HEK293T (cell line): ENCODE data around the gene MYH14.

ENCODE experiments used
- FOXK2 ChIP-seq: fragments of 450-650 bp; IDR thresholded peaks from 2 replicates; pipeline ENCODE4 v1.6.1; 2016; ENCODE audit warnings: mild to moderate bottlenecking
- FOXM1 ChIP-seq: fragments of 450-650 bp; IDR thresholded peaks from 2 replicates; pipeline ENCODE4 v1.6.1; 2017; ENCODE audit warnings: mild to moderate bottlenecking, borderline replicate concordance
- HDGF ChIP-seq: fragments of 450-650 bp; IDR thresholded peaks from 2 replicates; pipeline ENCODE4 v1.6.1; 2017; ENCODE audit warnings: antibody characterized with exemption, borderline replicate concordance
- SP1 ChIP-seq: fragments of 450-650 bp; IDR thresholded peaks from 2 replicates; pipeline ENCODE4 v1.6.1; 2017

- TF ChIP-seq FOXM1 (no peak), FOXK2 (no peak), HDGF (no peak), SP1 (no peak)
These were observed 2.3 kb downstream of the MYH14 start for GRCh38 chr19:50205681-50206138.
